Smooth muscle cell (in vitro differentiated cells): Measurements from ENCODE around the gene SWAP70. TPM values are rescaled to one million over a fixed set of nuclear protein-coding genes. Genes with fewer than 3 reads are reported as not detected.

Experiments used
- DNase-seq: peaks from one replicate; lab custom pipeline; 2025; ENCODE audit not compliant: unreplicated experiment; lab: John Stamatoyannopoulos, UW
- H2AFZ ChIP-seq: fragments of 200-600 bp; sonication (generic); 2 replicates; pipeline ENCODE4 v1.6.0; 2016; ENCODE audit warnings: antibody characterized with exemption, low read depth, mild to moderate bottlenecking
- H3F3A ChIP-seq: fragments of 200-600 bp; sonication (generic); 2 replicates; pipeline ENCODE4 v1.6.0; 2017; ENCODE audit warnings: antibody characterized with exemption, low read depth
- H3K27ac ChIP-seq: fragments of 200-600 bp; sonication (generic); 2 replicates; pipeline ENCODE4 v1.5.1; 2016; ENCODE audit warnings: low read depth, mild to moderate bottlenecking
- H3K27me3 ChIP-seq: fragments of 200-600 bp; sonication (generic); 2 replicates; pipeline ENCODE4 v1.6.1; 2016; ENCODE audit warnings: low read depth, mild to moderate bottlenecking
- H3K36me3 ChIP-seq: fragments of 200-600 bp; sonication (generic); 2 replicates; pipeline ENCODE4 v1.5.1; 2016; ENCODE audit warnings: low read depth
- H3K4me1 ChIP-seq: fragments of 200-600 bp; sonication (generic); 2 replicates; pipeline ENCODE4 v1.5.1; 2016; ENCODE audit warnings: low read depth
- H3K4me2 ChIP-seq: fragments of 200-600 bp; sonication (generic); 2 replicates; pipeline ENCODE4 v1.6.0; 2016; ENCODE audit warnings: mild to moderate bottlenecking
- H3K4me3 ChIP-seq: fragments of 200-600 bp; sonication (generic); 2 replicates; pipeline ENCODE4 v1.5.1; 2016; ENCODE audit warnings: mild to moderate bottlenecking
- H3K79me2 ChIP-seq: fragments of 200-600 bp; sonication (generic); 2 replicates; pipeline ENCODE4 v1.6.0; 2016; ENCODE audit warnings: low read depth, mild to moderate bottlenecking
- H3K9ac ChIP-seq: fragments of 200-600 bp; sonication (generic); 2 replicates; pipeline ENCODE4 v1.6.0; 2016; ENCODE audit warnings: low read depth
- H3K9me3 ChIP-seq: fragments of 200-600 bp; sonication (generic); replicated peaks from 2 replicates; pipeline ENCODE4 v1.5.1; 2016; ENCODE audit warnings: low read depth
- H4K20me1 ChIP-seq: fragments of 200-600 bp; sonication (generic); 2 replicates; pipeline ENCODE4 v1.6.0; 2016; ENCODE audit warnings: low read depth
- CTCF ChIP-seq: fragments of 200-600 bp; sonication (generic); IDR thresholded peaks from 2 replicates; pipeline ENCODE4 v1.5.1; 2017; ENCODE audit warnings: borderline replicate concordance, mild to moderate bottlenecking, antibody characterized with exemption; ENCODE audit not compliant: insufficient read depth, poor library complexity, severe bottlenecking
- WGBS: methylation state at CpG from one replicate; pipeline ENCODE4 v1.1.7; 2016; ENCODE audit warnings: low lambda C conversion rate; 5-methylcytosine and 5-hydroxymethylcytosine counted together
- polyA plus RNA-seq: library from polyadenylated mRNA; unstranded; fragments of >200 nt; fragmentation: Nextera tagmentation; extraction: Ambion mirVana; gene quantifications from 2 replicates; pipeline ENCODE4 v1.2.1, GENCODE V29; 2016
- total RNA-seq: library from RNA; depleted of rRNA; stranded (reverse); fragments of >200 nt; gene quantifications from 2 replicates; pipeline ENCODE4 v1.2.3, GENCODE V29; 2014

Gene SWAP70
- total and polyA plus RNA-seq, 2 experiments from 2014 or later: 15.4 to 17.8 TPM

- Histone ChIP-seq H2AFZ (no peak overlapping the region), H3K36me3 (peaks cover 27% of the 10 kb centered on the region), H3K79me2 (no peaks in the 10 kb centered on the region)
Measured at GRCh38 chr11:9732453-9732852, 68.6 kb downstream of the SWAP70 start.

DNA sequence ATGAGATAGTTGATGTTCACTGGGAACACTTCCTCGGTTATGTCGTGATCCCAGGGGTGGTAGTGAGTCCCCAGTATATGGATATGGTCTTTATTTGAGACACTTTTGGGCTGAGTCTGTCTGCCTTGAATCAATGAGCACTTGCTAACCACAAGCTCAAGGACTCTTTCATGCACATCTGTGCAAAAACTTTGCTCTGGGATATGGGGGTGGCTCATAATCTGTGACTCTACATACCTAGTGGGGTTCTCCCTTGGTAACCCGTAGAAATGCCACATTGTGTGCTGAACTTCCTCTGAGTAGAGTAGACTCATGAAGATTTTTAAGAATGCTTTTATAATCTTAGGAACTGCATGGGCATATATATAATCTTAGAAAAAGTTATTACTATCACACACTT, 69.3 kb downstream of the SWAP70 start:
- no peak overlapping the region for H3K4me3 ChIP-seq
- H3K36me3 ChIP-seq: peaks cover 27% of the 10 kb centered on the region
- 93% methylated on average over 3 of the region's 3 CpGs for WGBS
- no peak overlapping the region for H3K4me2 ChIP-seq
- H4K20me1 ChIP-seq: no peaks in the 10 kb centered on the region
- no peak overlapping the region for H3K9ac ChIP-seq
- no peaks in the 10 kb centered on the region for H3K4me1 ChIP-seq
- H3K79me2 ChIP-seq: no peaks in the 10 kb centered on the region
- no peaks in the 10 kb centered on the region for H3K27me3 ChIP-seq
- H3K9me3 ChIP-seq: no peaks in the 10 kb centered on the region
- no peak for DNase-seq
- H3K27ac ChIP-seq: no peak overlapping the region
- no peaks in the 10 kb centered on the region for H3F3A ChIP-seq
- no peak overlapping the region for H2AFZ ChIP-seq
- TF ChIP-seq CTCF: no peak

More at GRCh38 chr11:9732453-9732852, 68.6 kb downstream of the SWAP70 start:
- no peaks in the 10 kb centered on the region for H4K20me1 ChIP-seq
- H3F3A ChIP-seq: no peaks in the 10 kb centered on the region
- no peak overlapping the region for H3K4me3 ChIP-seq
- 96% methylated on average over 11 of the region's 11 CpGs for WGBS
- no peak overlapping the region for H3K27ac ChIP-seq
- TF ChIP-seq CTCF: no peak
- H3K9me3 ChIP-seq: no peaks in the 10 kb centered on the region
- no peaks in the 10 kb centered on the region for H3K27me3 ChIP-seq
- no peak overlapping the region for H3K4me2 ChIP-seq
- DNase-seq: no peak
- H3K4me1 ChIP-seq: no peaks in the 10 kb centered on the region
- H3K9ac ChIP-seq: no peak overlapping the region

- Histone ChIP-seq H3K4me3 (no peak overlapping the region), H3K9ac (no peak overlapping the region), H3K27ac (no peak overlapping the region), H3K4me1 (peaks cover 6% of the 10 kb centered on the region), H3K4me2 (no peak overlapping the region), H3F3A (peaks cover 11% of the 10 kb centered on the region), H3K79me2 (no peaks in the 10 kb centered on the region), H2AFZ (no peak overlapping the region), H4K20me1 (no peaks in the 10 kb centered on the region), H3K36me3 (peaks cover 27% of the 10 kb centered on the region), H3K9me3 (no peaks in the 10 kb centered on the region), H3K27me3 (no peaks in the 10 kb centered on the region)
- WGBS: 95% methylated on average over 3 of the region's 3 CpGs
- no peak for DNase-seq
- TF ChIP-seq CTCF: no peak
Measured at GRCh38 chr11:9735236-9735635, 71.4 kb downstream of the SWAP70 start.

GRCh38 chr11:9735919-9736318, 72.0 kb downstream of the SWAP70 start:
- no peak for DNase-seq
- Histone ChIP-seq H3K79me2 (no peaks in the 10 kb centered on the region), H3K4me2 (no peak overlapping the region), H3K9ac (no peak overlapping the region), H4K20me1 (no peaks in the 10 kb centered on the region), H3K27ac (no peak overlapping the region), H3K4me3 (no peak overlapping the region), H3K27me3 (no peaks in the 10 kb centered on the region), H3K36me3 (peaks cover 24% of the 10 kb centered on the region), H3K9me3 (no peaks in the 10 kb centered on the region), H3F3A (peaks cover 11% of the 10 kb centered on the region), H2AFZ (no peak overlapping the region), H3K4me1 (peaks cover 6% of the 10 kb centered on the region)
- 98% methylated on average over 2 of the region's 2 CpGs for WGBS
- no peak for TF ChIP-seq CTCF
